Esophagus squamous epithelium (tissue), 5 donors: Measurements from ENCODE around the gene SPR. TPM values are rescaled to one million over a fixed set of nuclear protein-coding genes. Genes with fewer than 3 reads are reported as not detected.

ENCODE experiments used
- DNase-seq: peaks from one replicate; lab custom pipeline; 2025; lab: John Stamatoyannopoulos, UW
- H3K27ac ChIP-seq, 4 donors: fragments of 200-600 bp; sonication (generic); one replicate each; pipeline ENCODE4 v1.5.1; 2016 to 2019; ENCODE audit warnings: mild to moderate bottlenecking in 1 of 4
- H3K27me3 ChIP-seq, 4 donors: fragments of 200-600 bp; sonication (generic); 1 replicate in 3 of 4; 2 replicates in 1 of 4; pipeline versions ENCODE4 v1.5.1 to v1.6.0; 2017 to 2021; ENCODE audit warnings: antibody characterized with exemption in 1 of 4
- H3K36me3 ChIP-seq, 3 donors: fragments of 200-600 bp; sonication (generic); one replicate each; pipeline ENCODE4 v1.5.1; 2016 to 2019
- H3K4me1 ChIP-seq, 3 donors: fragments of 200-600 bp; sonication (generic); one replicate each; pipeline ENCODE4 v1.5.1; 2017 to 2019
- H3K4me3 ChIP-seq, 4 donors: fragments of 200-600 bp; sonication (generic); 1 replicate in 3 of 4; 2 replicates in 1 of 4; pipeline ENCODE4 v1.5.1; 2016 to 2019; ENCODE audit warnings: mild to moderate bottlenecking in 2 of 4, moderate library complexity in 1 of 4
- H3K9me3 ChIP-seq, 3 donors: fragments of 200-600 bp; sonication (generic); one replicate each; pipeline ENCODE4 v1.5.1; 2016 to 2019
- CTCF ChIP-seq, 6 experiments: fragments of 450-650 bp in 4 of 6; fragments of 200-600 bp in 2 of 6; sonication (generic) in 2 of 6; IDR thresholded peaks; one replicate each; pipeline ENCODE4 v1.5.1; 2016 to 2019; ENCODE audit warnings: antibody characterized with exemption in 6 of 6, mild to moderate bottlenecking in 4 of 6, moderate library complexity in 4 of 6
- POLR2A ChIP-seq, 4 donors: fragments of 450-650 bp; IDR thresholded peaks; one replicate each; pipeline ENCODE4 v1.6.1; 2017; ENCODE audit warnings: antibody characterized with exemption in 4 of 4, mild to moderate bottlenecking in 4 of 4, moderate library complexity in 3 of 4
- WGBS, 2 donors: methylation state at CpG; one replicate each; pipeline ENCODE4 v1.1.5; 2018; 5-methylcytosine and 5-hydroxymethylcytosine counted together
- intact Hi-C: fragments of 100-400 bp; cut with DNase I; formaldehyde crosslinking; loops from one replicate; pipeline ENCODE4 v1.15.0; 2022
- total RNA-seq, 4 donors: library from RNA; depleted of rRNA; stranded (reverse); fragments of >200 nt; gene quantifications; one replicate each; pipeline ENCODE4 v1.1.0, GENCODE V29; 2016
- donor health status: DM: yes; HTN: yes; CAD: no.

SPR gene
- 10 to 100 TPM; 16.6 to 30.9 (median 22.8) TPM for total RNA-seq

GRCh38 chr2:72887032-72887739 is at the start of gene SPR:
Gene SPR (plus strand): TSS chr2:72887408. CDS start chr2:72887433, 25 bp downstream.
- intact Hi-C loops: no loop called here
- Histone ChIP-seq H3K4me3 (peak within 1 kb of the TSS; percentile 59 to 90 (median 78)), H3K4me1 (peaks cover 11 to 30% (median 14%) of the 10 kb centered on the region in 3 donors), H3K9me3 (no peaks in the 10 kb centered on the region), H3K27me3 (peaks cover 0 to 15% (median 0%) of the 10 kb centered on the region in 4 donors), H3K27ac (peak within 1 kb of the TSS; percentile 81 to 90 (median 86)), H3K36me3 (peaks cover 0 to 27% (median 6%) of the 10 kb centered on the region in 3 donors)
- DNase-seq: no peak
- TF ChIP-seq CTCF (IDR thresholded peaks at IDR 0.05) (no peak), POLR2A (IDR thresholded peaks at IDR 0.05) (peak in 1 of 4 donors; percentile 19)
- WGBS, 2 donors: 0% methylated on average over 11 of the region's 76 CpGs; no CpG with 5 or more reads in 1 of the 2 donors

GRCh38 chr2:72840066-72840465 is 47.1 kb upstream of the SPR start:
- Histone ChIP-seq H3K36me3 (no peaks in the 10 kb centered on the region), H3K9me3 (no peaks in the 10 kb centered on the region), H3K27ac (no peak overlapping the region), H3K4me3 (no peak overlapping the region), H3K4me1 (no peaks in the 10 kb centered on the region), H3K27me3 (peaks cover 0 to 6% (median 0%) of the 10 kb centered on the region in 4 donors)
- 90 to 94% methylated on average over 2 of the region's 2 CpGs for WGBS, 2 donors
- intact Hi-C loops: no loop called here
- TF ChIP-seq POLR2A (IDR thresholded peaks at IDR 0.05) (no peak), CTCF (IDR thresholded peaks at IDR 0.05) (no peak)
- no peak for DNase-seq

- WGBS, 2 donors: 56 to 64% methylated on average over 3 of the region's 3 CpGs
- no peak for DNase-seq
Measured at GRCh38 chr2:72841462-72842125, 45.6 kb upstream of the SPR start.

GRCh38 chr2:72843301-72843700 is 43.9 kb upstream of the SPR start:
- H3K4me3 ChIP-seq: no peak overlapping the region
- no peaks in the 10 kb centered on the region for H3K4me1 ChIP-seq
- H3K9me3 ChIP-seq: no peaks in the 10 kb centered on the region
- TF ChIP-seq POLR2A (IDR thresholded peaks at IDR 0.05) (no peak), CTCF (IDR thresholded peaks at IDR 0.05) (no peak)
- no peak overlapping the region for H3K27ac ChIP-seq
- H3K27me3 ChIP-seq: peaks cover 0 to 6% (median 0%) of the 10 kb centered on the region in 4 donors
- 51 to 72% methylated on average over 2 of the region's 2 CpGs for WGBS, 2 donors
- intact Hi-C loops: no loop called here
- no peak for DNase-seq
- H3K36me3 ChIP-seq: no peaks in the 10 kb centered on the region

More at GRCh38 chr2:72841462-72842125, 45.6 kb upstream of the SPR start:
- Histone ChIP-seq H3K4me1 (no peaks in the 10 kb centered on the region), H3K9me3 (no peaks in the 10 kb centered on the region), H3K27me3 (peaks cover 0 to 6% (median 0%) of the 10 kb centered on the region in 4 donors), H3K36me3 (no peaks in the 10 kb centered on the region), H3K4me3 (no peak overlapping the region), H3K27ac (no peak overlapping the region)
- TF ChIP-seq POLR2A (IDR thresholded peaks at IDR 0.05) (no peak), CTCF (IDR thresholded peaks at IDR 0.05) (no peak)
- intact Hi-C loops: no loop called here
